Activated CD8-positive, alpha-beta memory T cell treated with anti-CD3 and anti-CD28 coated beads, Interleukin-2, amount 10 ng/mL, durations not matched to agents 7 days and 5 days (primary cell): ENCODE data around the gene PCDHA4. TPM values are rescaled to one million over a fixed set of nuclear protein-coding genes. Genes with fewer than 3 reads are reported as not detected.

Experiments used
- ATAC-seq: fragments of 150-1000 bp; cut with Tn5 transposase; one replicate; pipeline ENCODE4 v1.10.0; 2021; ENCODE audit warnings: moderate library complexity
- CTCF ChIA-PET: fragments of 350-600 bp; sonication (Branson Sonifier 250); formaldehyde crosslinking; loops from one replicate; lab custom pipeline; 2021; ENCODE audit warnings: antibody characterized with exemption; lab: Charles Lee
- DNase-seq: peaks from one replicate; pipeline ENCODE4 v3.0.0-alpha.2; 2020
- H3K27ac Mint-ChIP-seq: one replicate; pipeline ENCODE4 v1.8.0; 2021; ENCODE audit warnings: mild to moderate bottlenecking, mixed read lengths
- H3K27me3 Mint-ChIP-seq: one replicate; pipeline ENCODE4 v1.8.0; 2021; ENCODE audit warnings: mixed read lengths
- H3K36me3 Mint-ChIP-seq: one replicate; pipeline ENCODE4 v1.8.0; 2021; ENCODE audit warnings: mild to moderate bottlenecking, mixed read lengths
- H3K4me1 Mint-ChIP-seq: one replicate; pipeline ENCODE4 v1.8.0; 2021; ENCODE audit warnings: mixed read lengths
- H3K4me3 Mint-ChIP-seq: one replicate; pipeline ENCODE4 v1.8.0; 2021; ENCODE audit warnings: mild to moderate bottlenecking, moderate library complexity, mixed read lengths
- H3K9me3 Mint-ChIP-seq: one replicate; pipeline ENCODE4 v1.8.0; 2022; ENCODE audit warnings: low read depth, mixed read lengths
- total RNA-seq, 2 experiments: library from RNA; stranded (reverse); gene quantifications; one replicate each; pipeline ENCODE4 v1.2.3, GENCODE V29; 2021

PCDHA4 gene
- total RNA-seq, 2 experiments from 2014 or later, result not detected

GRCh38 chr5:140857177-140857986, 50.5 kb downstream of the PCDHA4 start:
- Mint-ChIP-seq H3K4me3 (no peak overlapping the region), H3K36me3 (peaks cover 5% of the 10 kb centered on the region), H3K27ac (no peak overlapping the region), H3K9me3 (peaks cover 20% of the 10 kb centered on the region), H3K27me3 (peaks cover 9% of the 10 kb centered on the region), H3K4me1 (no peaks in the 10 kb centered on the region)
- DNase-seq (no peak), ATAC-seq (no peak)
- CTCF ChIA-PET, result interaction anchor here (0.9 kb wide), 1 partner anchor 320 kb away, joined by 3 read pairs; no protein-coding TSS in a partner anchor

- H3K36me3 Mint-ChIP-seq, result peaks cover 5% of the 10 kb centered on the region
- H3K9me3 Mint-ChIP-seq, result peaks cover 20% of the 10 kb centered on the region
- DNase-seq, result no peak
- H3K4me3 Mint-ChIP-seq, result no peak overlapping the region
- ATAC-seq, result no peak
- no peak overlapping the region for H3K27ac Mint-ChIP-seq
- peaks cover 9% of the 10 kb centered on the region for H3K27me3 Mint-ChIP-seq
- no peaks in the 10 kb centered on the region for H3K4me1 Mint-ChIP-seq
- CTCF ChIA-PET, result no interaction called here
Measured at GRCh38 chr5:140857987-140858240, 51.0 kb downstream of the PCDHA4 start.

- no peak for DNase-seq
- Mint-ChIP-seq H3K27ac (no peak overlapping the region), H3K27me3 (no peaks in the 10 kb centered on the region), H3K4me1 (no peaks in the 10 kb centered on the region), H3K9me3 (peaks cover 8% of the 10 kb centered on the region), H3K4me3 (no peak overlapping the region), H3K36me3 (no peaks in the 10 kb centered on the region)
- no peak for ATAC-seq
- CTCF ChIA-PET, result no interaction called here
Measured at GRCh38 chr5:140862441-140863295, 55.8 kb downstream of the PCDHA4 start.

Other genes starting within 250 kb of the PCDHA4 start
- gene SRA1, start 249.6 kb upstream of the PCDHA4 start, total RNA-seq, result 10 to 100 TPM; 37.9 to 47.3 TPM
- gene APBB3, start 242.5 kb upstream of the PCDHA4 start, total RNA-seq, result 10 to 100 TPM; 20.0 to 24.8 TPM
- gene SLC35A4, start 242.2 kb upstream of the PCDHA4 start, total RNA-seq, result 100 to 1,000 TPM; 100 to 101 TPM
- under 1 TPM; 0.38 to 0.56 TPM for gene CD14, start 173.9 kb upstream of the PCDHA4 start, total RNA-seq
- 10 to 100 TPM; 33.1 to 35.3 TPM for gene TMCO6, start 167.6 kb upstream of the PCDHA4 start, total RNA-seq
- 10 to 100 TPM; 75.0 to 77.0 TPM for gene NDUFA2, start 159.4 kb upstream of the PCDHA4 start, total RNA-seq
- gene IK, start 159.2 kb upstream of the PCDHA4 start, total RNA-seq, result 100 to 1,000 TPM; 102 to 113 TPM
- 10 to 100 TPM; 38.7 to 40.6 TPM for gene WDR55, start 142.2 kb upstream of the PCDHA4 start, total RNA-seq
- gene DND1, start 133.5 kb upstream of the PCDHA4 start, total RNA-seq, result 1 to 10 TPM; 2.8 to 2.9 TPM
- gene HARS1, start 115.7 kb upstream of the PCDHA4 start, total RNA-seq, result 10 to 100 TPM; 75.9 to 93.9 TPM
- gene HARS2, start 115.6 kb upstream of the PCDHA4 start, total RNA-seq, result 10 to 100 TPM; 30.7 to 36.6 TPM
- gene ZMAT2, start 106.6 kb upstream of the PCDHA4 start, total RNA-seq, result 10 to 100 TPM; 45.0 to 58.6 TPM
- gene PCDHA1, start 20.9 kb upstream of the PCDHA4 start, total RNA-seq, result not detected
- gene PCDHA2, start 12.2 kb upstream of the PCDHA4 start, total RNA-seq, result not detected
- gene PCDHA3, start 6.0 kb upstream of the PCDHA4 start, total RNA-seq, result not detected
- not detected for gene PCDHA5, start 14.5 kb downstream of the PCDHA4 start, total RNA-seq
- not detected for gene PCDHA6, start 20.9 kb downstream of the PCDHA4 start, total RNA-seq
- gene PCDHA7, start 27.2 kb downstream of the PCDHA4 start, total RNA-seq, result not detected
- gene PCDHA8, start 34.1 kb downstream of the PCDHA4 start, total RNA-seq, result not detected
- gene PCDHA9, start 41.3 kb downstream of the PCDHA4 start, total RNA-seq, result not detected
- not detected for gene PCDHA10, start 48.8 kb downstream of the PCDHA4 start, total RNA-seq
- not detected for gene PCDHA11, start 61.9 kb downstream of the PCDHA4 start, total RNA-seq
- not detected for gene PCDHA12, start 68.2 kb downstream of the PCDHA4 start, total RNA-seq
- not detected for gene PCDHA13, start 75.1 kb downstream of the PCDHA4 start, total RNA-seq
- not detected for gene PCDHAC1, start 119.2 kb downstream of the PCDHA4 start, total RNA-seq
- not detected for gene PCDHAC2, start 159.4 kb downstream of the PCDHA4 start, total RNA-seq
- not detected for gene PCDHB1, start 244.3 kb downstream of the PCDHA4 start, total RNA-seq